Ovary (tissue), 3 donors: ENCODE measurements around the gene BRI3.

Experiments used
- CTCF ChIP-seq, 3 donors: fragments of 450-650 bp in 2 of 3; fragments of 200-600 bp in 1 of 3; IDR thresholded peaks; one replicate each; pipeline versions ENCODE4 v1.5.1 to v1.8.0; 2016 to 2022; ENCODE audit warnings: antibody characterized with exemption in 3 of 3, mild to moderate bottlenecking in 1 of 3
- EP300 ChIP-seq: sonication (generic); formaldehyde crosslinking; IDR thresholded peaks from one replicate; pipeline ENCODE4 v1.6.1; 2017; ENCODE audit warnings: antibody characterized with exemption
- POLR2A ChIP-seq: fragments of 450-650 bp; IDR thresholded peaks from one replicate; pipeline ENCODE4 v1.6.1; 2017; ENCODE audit warnings: antibody characterized with exemption, mild to moderate bottlenecking, moderate library complexity
- donor health status: DM: no; HTN: no; CAD: no.

GRCh38 chr7:98293746-98294145, 12.3 kb downstream of the BRI3 start:
- TF ChIP-seq EP300 (no peak), CTCF (IDR thresholded peaks at IDR 0.05) (no peak), POLR2A (no peak)
